ENCODE data around the gene SVEP1. TPM values are rescaled to one million over a fixed set of nuclear protein-coding genes. Genes with fewer than 3 reads are reported as not detected.
A peak's percentile ranks its signal among the peaks of the same experiment; 100 is the strongest.
"Not testable (repeated sequence)": the region's sequence is repeated elsewhere in the genome, so short reads cannot be mapped to it uniquely, and the experiment has no call there.

The SVEP1 gene
- total RNA-seq, 1 donor from 2014 or later = 5.3 TPM

- no peak for DNase-seq
Measured at GRCh38 chr9:110443866-110444220, 135.7 kb downstream of the SVEP1 start.

DNA sequence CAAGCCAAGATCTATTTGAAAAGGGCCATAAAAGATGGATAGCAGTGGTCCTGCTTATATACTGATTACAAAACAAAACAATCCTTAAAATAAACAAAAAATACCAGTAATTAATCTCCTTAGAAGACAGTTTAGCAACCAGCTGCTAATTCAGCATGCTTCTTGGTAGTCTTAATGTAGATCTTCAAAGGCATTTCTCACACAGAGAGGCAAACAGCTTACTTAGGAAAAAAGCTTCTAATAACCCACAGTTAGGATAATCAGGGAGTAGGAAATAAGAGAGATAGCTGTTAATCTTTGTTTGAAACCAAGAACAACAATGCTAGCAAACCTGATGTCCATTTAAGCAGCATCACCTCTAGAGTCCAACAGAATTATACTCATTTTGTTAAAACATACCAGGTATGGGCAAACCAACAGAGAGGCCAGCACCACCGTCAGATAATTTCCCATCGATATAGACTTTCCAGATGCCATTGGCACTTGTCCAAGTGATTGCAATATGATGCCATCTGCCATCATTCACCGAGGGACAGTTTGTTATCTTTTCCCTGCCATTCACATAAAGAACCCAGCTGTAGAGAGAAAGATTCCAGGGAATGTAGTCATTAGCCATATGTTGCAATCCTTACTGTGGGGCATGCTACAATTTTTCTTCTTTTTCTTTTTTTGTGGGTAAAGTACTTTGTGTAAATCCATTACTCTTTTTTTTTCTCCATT is 136.2 kb downstream of the SVEP1 start:
- DNase-seq = no peak

DNA sequence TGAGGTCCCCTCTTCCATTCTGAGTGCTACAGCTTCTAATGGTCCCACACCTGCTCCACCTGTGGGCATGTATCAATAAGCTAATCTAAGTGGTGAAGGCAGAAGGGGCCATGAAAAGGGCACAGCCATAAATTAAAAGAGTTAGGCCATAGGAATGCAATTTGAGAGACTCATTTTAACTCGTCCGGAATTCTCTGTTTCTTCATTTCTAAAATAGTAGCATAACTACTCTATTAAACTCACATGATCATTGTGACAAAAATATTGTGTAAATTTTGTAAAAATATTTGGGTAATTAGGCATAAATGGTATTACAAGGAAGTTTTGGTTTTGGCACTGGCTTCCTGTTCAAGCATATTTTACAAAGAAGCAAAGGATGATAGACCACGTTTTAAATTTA is 138.7 kb downstream of the SVEP1 start:
- no peak for DNase-seq

GRCh38 chr9:110440172-110440571 is 139.4 kb downstream of the SVEP1 start:
- DNase-seq = peak; percentile 8

DNA sequence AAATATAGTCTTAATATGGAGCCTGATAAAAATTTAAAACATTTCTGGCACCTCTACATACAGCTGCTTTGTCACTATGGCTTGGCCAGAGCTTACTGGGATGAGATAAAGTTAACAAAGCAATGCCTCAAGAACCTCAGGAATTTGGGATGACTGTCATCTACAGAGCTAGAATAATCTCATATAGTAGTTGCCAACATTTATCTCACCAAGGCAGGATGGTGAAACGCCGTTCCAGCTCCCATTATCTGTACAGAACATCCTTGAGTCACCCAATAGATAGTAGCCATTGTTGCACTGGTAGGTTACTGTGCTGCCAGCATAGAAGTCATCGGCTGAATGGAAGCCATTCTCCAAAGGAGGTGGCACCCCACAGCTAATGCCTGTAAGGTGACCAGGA is 147.3 kb downstream of the SVEP1 start:
- DNase-seq = no peak

DNA sequence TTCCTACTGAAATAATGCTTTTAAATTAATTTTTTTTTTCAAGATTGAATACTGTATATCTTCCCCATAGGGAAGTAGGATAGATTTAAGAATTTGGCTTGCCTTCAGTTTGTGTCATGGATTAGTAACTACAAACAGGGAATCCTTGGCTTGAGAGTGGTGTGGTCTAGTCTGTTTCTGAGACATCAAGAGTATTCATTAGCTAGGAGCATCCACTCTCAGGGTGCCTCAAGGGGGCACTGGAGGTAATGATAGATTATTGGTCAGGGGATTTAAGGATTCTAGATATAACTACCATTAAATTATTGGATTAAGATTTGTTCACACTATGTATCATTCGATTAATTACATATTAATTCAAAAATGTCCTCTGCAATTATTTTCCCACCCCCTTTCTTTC is 150.1 kb downstream of the SVEP1 start:
- DNase-seq = no peak

DNA sequence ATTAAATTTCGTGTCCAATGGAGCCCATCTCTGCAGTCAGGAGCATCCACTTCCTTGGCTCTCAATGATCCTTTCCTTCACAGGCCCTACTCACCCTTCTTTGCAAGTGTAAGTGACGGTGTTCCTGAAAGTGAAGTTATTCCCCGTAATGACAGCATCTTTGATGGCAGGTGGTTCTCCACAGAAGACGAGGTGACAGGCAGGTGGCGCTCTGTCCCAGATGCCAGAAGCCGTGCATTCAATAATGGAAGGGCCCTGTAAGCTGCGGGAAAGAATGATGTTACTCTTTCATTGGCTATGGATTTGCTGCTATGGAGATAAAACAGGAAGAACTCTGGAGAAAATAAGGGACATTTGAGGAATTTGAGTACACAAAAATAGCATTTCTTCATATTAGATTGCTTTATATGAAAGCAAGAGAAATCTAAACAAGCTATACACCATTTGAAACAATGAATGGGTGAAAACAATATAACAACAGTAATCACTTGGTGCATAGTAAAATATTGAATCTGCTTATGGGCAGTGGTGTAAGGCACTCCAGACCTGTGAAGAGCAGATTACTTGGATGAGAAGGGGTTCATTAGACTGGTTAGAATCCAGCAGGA is 151.9 kb downstream of the SVEP1 start:
- DNase-seq = no peak

GRCh38 chr9:110426052-110426709 is 153.4 kb downstream of the SVEP1 start:
- DNase-seq = no peak

DNA sequence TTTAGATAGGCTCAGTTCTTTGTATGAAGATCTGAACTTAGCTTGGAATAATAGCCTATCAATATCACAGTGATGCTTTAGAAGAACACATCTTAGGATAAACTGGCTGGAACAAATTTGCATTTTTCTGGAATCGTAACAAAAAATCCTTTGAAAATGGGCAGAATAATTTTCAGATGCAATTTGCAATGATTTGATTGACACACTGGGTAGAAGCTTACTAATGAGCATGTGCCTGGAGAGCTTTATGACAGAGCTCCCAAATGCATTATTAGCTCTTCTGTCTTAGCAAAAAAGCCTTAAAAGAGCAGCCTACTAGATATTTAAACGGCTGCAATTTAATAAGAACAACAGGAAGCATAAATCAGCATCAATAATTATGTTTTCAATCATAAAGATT is 165.1 kb downstream of the SVEP1 start:
- DNase-seq = no peak

DNA sequence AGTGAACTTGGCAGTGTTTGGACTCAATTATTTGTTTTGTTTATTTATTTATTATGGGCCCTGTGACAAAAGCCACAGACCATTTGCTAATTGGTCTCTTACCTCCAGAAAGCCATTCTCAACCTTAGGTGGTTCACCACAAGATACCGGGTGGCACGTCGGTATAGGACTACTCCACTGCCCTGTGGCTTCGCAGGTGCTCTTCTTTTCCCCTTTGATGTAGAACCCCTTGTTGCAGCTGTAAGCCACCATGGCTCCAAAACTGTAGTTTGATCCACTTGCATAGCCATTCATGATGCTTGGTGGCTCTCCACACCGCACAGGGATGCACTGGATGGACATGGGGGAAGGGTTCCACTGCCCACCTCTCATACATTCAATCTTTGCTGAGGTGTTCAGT is 168.6 kb downstream of the SVEP1 start:
- DNase-seq = no peak

GRCh38 chr9:110408598-110408997 is 170.9 kb downstream of the SVEP1 start:
- no peak for DNase-seq

DNA sequence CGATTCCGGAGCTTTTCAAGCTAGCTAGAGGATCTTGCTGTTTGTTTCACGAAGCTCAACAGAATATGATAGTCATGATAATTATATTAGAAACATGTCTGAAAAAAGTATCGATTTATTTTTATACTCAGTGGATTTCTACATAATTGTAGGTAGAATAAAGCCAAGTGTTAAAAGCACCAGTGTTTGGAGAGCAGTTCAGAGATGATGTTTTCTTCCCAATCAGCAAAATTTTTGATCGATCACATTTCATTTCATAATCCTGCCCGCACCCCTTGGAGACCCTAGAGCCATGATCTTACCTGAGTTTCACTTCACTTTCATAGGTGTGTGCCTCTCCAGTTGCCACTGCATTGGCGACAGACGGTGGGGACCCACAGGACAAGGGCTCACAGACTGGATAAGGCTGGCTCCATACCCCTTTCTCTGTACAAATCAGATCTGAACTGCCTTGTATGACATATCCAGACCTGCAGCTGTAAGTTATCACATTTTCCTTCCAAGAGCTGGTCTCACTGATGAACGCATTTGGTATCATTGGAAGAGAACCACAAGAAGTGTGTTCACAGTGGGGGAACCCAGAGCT is 173.6 kb downstream of the SVEP1 start:
- no peak for DNase-seq

DNA sequence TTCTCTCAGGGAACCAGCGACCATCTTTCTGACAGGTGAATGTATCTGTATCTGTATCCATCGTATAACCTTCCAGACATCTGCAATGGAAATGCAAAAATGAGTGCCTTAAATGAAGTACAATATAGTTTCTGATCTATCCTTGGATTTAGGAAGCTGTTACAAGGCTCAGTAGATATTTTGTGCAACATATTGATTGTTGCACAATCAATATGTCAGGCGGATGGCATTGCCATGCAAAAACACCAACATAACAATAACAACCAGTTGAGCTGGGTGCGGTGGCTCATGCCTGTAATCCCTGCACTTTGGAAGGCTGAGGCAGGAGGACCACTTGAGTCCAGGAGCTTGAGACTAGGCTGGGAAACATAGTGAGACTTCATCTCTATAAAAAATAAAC is 175.1 kb downstream of the SVEP1 start:
- no peak for DNase-seq

DNA sequence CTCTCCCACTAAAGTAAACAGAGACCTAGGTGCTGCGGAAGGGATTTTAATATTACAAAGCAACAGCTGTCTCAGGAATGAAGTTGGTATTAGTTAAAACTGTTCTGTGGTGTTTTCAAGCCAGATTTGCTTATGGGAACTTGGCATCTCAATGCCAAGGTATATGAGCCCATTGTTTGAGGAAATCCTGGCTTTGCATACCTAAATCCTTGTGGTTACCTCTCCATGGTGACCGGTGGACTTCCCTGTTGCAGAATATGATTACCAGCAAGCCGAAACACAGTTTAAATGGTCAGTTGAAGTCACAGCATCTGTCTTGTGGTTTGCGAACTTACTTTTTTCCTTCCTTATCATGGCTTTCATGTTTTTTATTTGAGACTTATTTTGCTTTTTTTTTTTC is 179.6 kb downstream of the SVEP1 start:
- DNase-seq = no peak

DNA sequence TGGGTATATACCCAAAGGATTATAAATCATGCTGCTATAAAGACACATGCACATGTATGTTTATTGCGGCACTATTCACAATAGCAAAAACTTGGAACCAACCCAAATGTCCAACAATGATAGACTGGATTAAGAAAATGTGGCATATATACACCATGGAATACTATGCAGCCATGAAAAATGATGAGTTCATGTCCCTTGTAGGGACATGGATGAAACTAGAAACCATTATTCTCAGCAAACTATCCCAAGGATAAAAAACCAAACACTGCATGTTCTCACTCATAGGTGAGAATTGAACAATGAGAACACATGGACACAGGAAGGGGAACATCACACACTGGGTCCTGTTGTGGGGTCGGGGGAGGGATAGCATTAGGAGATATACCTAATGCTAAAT is 180.5 kb downstream of the SVEP1 start:
- not testable (repeated sequence) for DNase-seq

- DNase-seq = no peak
Measured at GRCh38 chr9:110391826-110392485, 187.6 kb downstream of the SVEP1 start.

- no peak for DNase-seq
Measured at GRCh38 chr9:110389148-110389750, 190.3 kb downstream of the SVEP1 start.

DNA sequence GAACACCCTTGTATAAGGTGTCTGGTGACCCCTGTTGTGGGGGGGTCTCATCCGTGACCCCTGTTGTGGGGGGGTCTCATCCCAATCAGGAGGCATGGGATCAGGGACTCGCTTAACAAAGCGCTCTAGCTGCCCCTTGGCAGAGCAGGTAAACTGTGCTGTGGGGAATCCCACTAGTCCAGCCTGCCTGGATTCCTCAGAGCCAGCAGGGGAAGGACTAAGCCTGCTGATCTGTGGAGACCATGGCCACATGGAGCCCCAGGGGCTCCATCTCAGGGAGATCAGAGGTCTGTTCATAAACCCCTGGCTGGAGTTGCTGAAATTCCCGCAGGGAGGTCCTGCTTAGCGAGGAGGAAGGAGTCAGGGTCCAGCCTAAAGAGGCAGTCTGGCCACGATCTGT is 196.1 kb downstream of the SVEP1 start:
- DNase-seq = no peak

GRCh38 chr9:110382731-110383130 is 196.8 kb downstream of the SVEP1 start:
- no peak for DNase-seq

DNA sequence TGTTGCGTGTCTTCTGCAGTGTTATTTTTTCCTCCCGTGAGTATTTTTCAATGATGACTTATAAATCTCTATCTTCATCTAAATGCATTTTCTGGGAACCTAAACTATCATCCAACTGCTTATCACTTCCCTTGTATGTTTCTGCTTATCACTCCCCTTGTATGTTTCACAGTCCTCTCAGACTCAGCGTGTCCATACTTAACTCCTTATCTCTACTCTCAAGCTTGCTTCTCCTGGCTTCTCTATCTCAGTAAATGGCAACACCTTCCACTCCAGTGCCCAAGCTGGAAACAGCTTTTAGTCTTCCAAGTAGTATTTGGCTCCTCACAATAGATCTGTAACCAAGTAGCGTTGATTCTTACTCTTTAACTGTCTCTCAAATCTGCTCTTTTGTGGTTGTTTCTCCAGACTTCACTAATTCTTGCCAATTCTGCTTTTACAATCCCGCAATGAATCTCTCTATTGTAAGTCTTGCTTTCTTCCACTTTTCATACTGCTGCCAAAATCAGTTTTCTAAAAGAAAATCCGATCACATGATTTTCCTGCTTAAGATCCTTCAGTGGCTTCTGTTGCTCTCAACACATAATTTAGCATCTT is 208.0 kb downstream of the SVEP1 start:
- DNase-seq = no peak

GRCh38 chr9:110370315-110370714 is 209.2 kb downstream of the SVEP1 start:
- no peak for DNase-seq

DNA sequence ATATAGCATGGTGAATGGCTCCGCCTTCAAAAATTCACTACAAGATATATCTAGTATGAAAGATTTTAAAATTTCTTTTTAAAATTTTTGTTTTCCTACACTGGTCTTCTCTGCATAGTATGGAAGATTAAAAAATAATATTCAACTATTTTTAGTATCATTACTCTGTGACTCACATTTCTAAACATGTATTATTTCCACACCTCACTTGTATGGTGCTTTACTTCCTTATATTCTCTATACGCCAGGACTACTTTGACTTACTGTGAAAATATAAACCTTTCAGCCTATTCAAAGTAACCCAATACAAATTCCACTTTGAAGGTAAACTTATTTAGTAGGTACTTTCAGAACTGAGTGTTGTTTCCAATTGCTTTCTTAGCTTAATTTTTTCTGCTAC is 215.1 kb downstream of the SVEP1 start:
- no peak for DNase-seq
